HCT116 (cell line): Measurements from ENCODE around the gene LENG9.

Source experiments
- ATF3 ChIP-seq: IDR thresholded peaks from 2 replicates; pipeline ENCODE4 v1.6.1; 2012
- CBX3 ChIP-seq: IDR thresholded peaks from 2 replicates; pipeline ENCODE4 v1.6.1; 2012; ENCODE audit warnings: low read depth
- CEBPB ChIP-seq: IDR thresholded peaks from 2 replicates; pipeline ENCODE4 v1.6.1; 2012; ENCODE audit warnings: low read depth
- CTCF ChIP-seq, 3 experiments: fragments of 200-600 bp in 1 of 3; sonication (generic) in 1 of 3; IDR thresholded peaks in 2 of 3; conservative IDR thresholded peaks in 1 of 3; 2 replicates each; pipeline ENCODE4 v1.5.1; 2012 to 2017; ENCODE audit warnings: low read depth in 2 of 3, low read length in 2 of 3, antibody characterized with exemption in 1 of 3, borderline replicate concordance in 1 of 3, control low read depth in 1 of 3, mild to moderate bottlenecking in 1 of 3, mixed read lengths in 1 of 3, mixed run types in 1 of 3, moderate library complexity in 1 of 3; ENCODE audit not compliant: insufficient read depth in 1 of 3
- EGR1 ChIP-seq: IDR thresholded peaks from 2 replicates; pipeline ENCODE4 v1.6.1; 2012; ENCODE audit warnings: low read depth
- EZH2 ChIP-seq: fragments of 200-600 bp; sonication (generic); IDR thresholded peaks from 2 replicates; pipeline ENCODE4 v1.6.1; 2017; ENCODE audit warnings: antibody characterized with exemption, mixed run types
- EZH2phosphoT487 ChIP-seq: fragments of 200-600 bp; IDR thresholded peaks from 2 replicates; pipeline ENCODE4 v1.6.1; 2018; ENCODE audit warnings: antibody characterized with exemption, borderline replicate concordance
- FOSL1 ChIP-seq: IDR thresholded peaks from 2 replicates; pipeline ENCODE4 v1.6.1; 2012; ENCODE audit warnings: low read depth
- POLR2A ChIP-seq: IDR thresholded peaks from 2 replicates; pipeline ENCODE4 v1.7.0; 2011; ENCODE audit warnings: borderline replicate concordance; ENCODE audit not compliant: insufficient read depth, insufficient read length; ENCODE audit errors: extremely low read depth
- POLR2AphosphoS5 ChIP-seq: IDR thresholded peaks from 2 replicates; pipeline ENCODE4 v1.6.1; 2011; ENCODE audit warnings: mild to moderate bottlenecking, low read depth, low read length, moderate library complexity
- RAD21 ChIP-seq: IDR thresholded peaks from 2 replicates; pipeline ENCODE4 v1.6.1; 2012; ENCODE audit warnings: low read depth, mild to moderate bottlenecking
- REST ChIP-seq: IDR thresholded peaks from 2 replicates; pipeline ENCODE4 v1.6.1; 2012; ENCODE audit warnings: low read depth
- SP1 ChIP-seq: IDR thresholded peaks from 2 replicates; pipeline ENCODE4 v1.6.1; 2012; ENCODE audit warnings: low read depth
- SRF ChIP-seq: IDR thresholded peaks from 2 replicates; pipeline ENCODE4 v1.6.1; 2012; ENCODE audit warnings: low read depth

- TF ChIP-seq CBX3 (no peak), CTCF (IDR thresholded peaks at IDR 0.05 in 2 of 3, conservative IDR thresholded peaks at IDR 0.05 in 1 of 3; ENCODE audit: borderline replicate concordance in 1 of 3, insufficient read depth in 1 of 3, low read depth in 2 of 3, low read length in 2 of 3) (no peak), REST (no peak), EZH2 (no peak), CEBPB (no peak), POLR2AphosphoS5 (no peak; the same call in 1 of the 2 replicates), POLR2A (peak; percentile 14), SP1 (no peak), RAD21 (no peak), SRF (no peak), EGR1 (no peak), EZH2phosphoT487 (no peak), ATF3 (no peak), FOSL1 (no peak)
These were observed 15.4 kb downstream of the LENG9 start for GRCh38 chr19:54448040-54448773.
